Measurements from ENCODE around the gene TMEM35A.
"Not testable (repeated sequence)": the region's sequence is repeated elsewhere in the genome, so short reads cannot be mapped to it uniquely, and the experiment has no call there.

The TMEM35A gene, protein sequence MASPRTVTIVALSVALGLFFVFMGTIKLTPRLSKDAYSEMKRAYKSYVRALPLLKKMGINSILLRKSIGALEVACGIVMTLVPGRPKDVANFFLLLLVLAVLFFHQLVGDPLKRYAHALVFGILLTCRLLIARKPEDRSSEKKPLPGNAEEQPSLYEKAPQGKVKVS

DNA sequence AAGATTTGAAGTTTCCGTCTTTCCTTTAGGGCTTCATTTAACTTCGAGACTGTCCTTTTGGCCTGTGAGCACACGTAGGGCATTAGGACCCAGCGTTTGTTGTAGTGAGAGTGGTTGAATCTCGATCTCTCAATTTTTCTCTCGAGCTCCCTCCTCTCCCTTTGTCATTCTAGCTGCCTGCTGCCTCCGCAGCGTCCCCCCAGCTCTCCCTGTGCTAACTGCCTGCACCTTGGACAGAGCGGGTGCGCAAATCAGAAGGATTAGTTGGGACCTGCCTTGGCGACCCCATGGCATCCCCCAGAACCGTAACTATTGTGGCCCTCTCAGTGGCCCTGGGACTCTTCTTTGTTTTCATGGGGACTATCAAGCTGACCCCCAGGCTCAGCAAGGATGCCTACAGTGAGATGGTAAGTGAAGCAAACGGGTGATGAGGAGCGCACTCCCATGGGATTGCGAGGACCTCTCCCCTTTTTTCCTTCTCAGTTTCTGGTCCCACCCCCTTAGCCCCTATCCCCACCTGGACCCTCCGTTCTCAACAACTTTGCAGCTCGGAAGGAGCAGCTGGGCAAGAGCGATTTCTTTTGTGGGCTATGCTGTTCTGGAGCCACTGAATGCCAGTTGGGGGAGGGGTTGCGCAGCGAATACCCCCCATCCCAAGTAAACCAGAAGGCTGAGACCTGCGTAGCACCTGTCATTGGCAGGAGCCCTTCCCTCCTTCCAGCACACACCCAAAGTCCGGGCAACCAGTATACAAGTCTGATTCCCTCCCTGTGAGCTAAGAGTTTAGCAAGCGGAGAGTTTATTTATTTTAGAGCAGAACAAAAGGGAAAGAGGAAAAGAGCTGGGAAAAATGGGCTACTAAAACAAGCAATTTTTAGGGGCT lies at the start of gene TMEM35A:
Gene TMEM35A, plus strand, starts transcription at position 164 of the 883 bp plus-strand sequence. Its CDS starts 124 bp downstream, at position 288.
- no peak for DNase-seq (ENCODE audit: low spot score)

DNA sequence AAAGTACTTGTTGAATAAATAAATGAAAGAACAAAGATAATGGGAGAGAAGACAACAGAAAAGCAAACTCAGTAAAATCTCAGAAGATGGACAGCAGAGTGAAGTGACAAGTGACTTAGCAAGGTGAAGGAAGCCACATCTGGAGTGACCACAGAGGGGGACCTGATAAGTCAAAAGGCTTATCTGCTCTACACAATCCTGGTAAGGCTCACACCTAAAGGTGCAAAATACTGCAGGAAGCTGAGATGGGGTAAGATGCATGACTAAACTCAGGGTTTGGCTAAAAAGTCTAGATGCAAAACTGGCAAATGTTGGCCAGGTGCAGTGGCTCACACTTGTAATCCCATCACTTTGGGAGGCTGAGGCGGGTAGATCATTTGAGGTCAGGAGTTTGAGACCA lies 49.0 kb upstream of the TMEM35A start:
- DNase-seq (ENCODE audit: low spot score) = no peak

GRCh38 chrX:101037231-101037630 lies 41.4 kb upstream of the TMEM35A start:
- DNase-seq (ENCODE audit: low spot score) = no peak

GRCh38 chrX:101040197-101040596 lies 38.5 kb upstream of the TMEM35A start:
- DNase-seq (ENCODE audit: low spot score) = no peak

DNA sequence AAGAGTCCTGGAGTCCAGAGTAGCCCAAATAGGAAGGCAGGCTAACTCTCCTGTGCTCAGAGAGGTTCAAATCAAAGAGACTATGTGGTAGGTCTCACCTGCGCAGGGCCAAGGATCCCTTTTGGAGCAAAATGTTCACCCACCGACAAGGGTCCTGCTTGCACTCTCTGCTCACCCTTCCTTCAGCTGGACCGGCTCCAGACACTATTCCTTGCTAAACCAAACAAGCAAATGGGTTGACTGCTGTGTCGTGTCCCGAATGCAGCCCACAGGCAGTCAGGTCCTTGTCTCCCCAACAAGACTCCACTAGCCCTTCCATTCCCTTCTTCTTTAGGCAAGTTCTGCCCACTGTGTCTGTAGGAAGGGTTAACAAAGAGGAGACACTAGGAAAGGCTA lies 27.5 kb upstream of the TMEM35A start:
- no peak for DNase-seq (ENCODE audit: low spot score)

GRCh38 chrX:101051549-101052302 lies 27.0 kb upstream of the TMEM35A start, which contains the start of gene TRMT2B:
TSS of gene TRMT2B (minus strand) at chrX:101052111. CDS start at chrX:101042289, 9,822 bp downstream.
- peak; percentile 51 for DNase-seq (ENCODE audit: low spot score)

DNA sequence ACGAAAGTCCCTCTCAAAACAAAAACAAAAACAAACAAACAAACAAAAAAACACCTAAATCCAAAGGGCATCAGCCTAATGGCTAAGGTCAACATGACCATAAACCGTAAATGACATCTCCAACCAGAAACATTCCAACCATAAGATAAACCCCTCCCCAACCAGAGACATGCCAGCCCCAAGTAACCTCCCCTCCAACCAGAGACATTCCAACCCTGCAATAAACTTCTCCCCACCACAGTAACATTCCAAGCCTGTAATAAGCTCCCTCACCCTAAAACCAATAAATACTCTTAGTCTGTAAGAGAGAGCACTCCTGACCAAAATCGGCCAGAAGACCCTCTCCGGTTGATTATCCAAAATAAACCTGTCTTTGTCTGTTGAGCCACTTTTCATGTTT lies 22.1 kb upstream of the TMEM35A start:
- not testable (repeated sequence) for DNase-seq (ENCODE audit: low spot score)

- no peak for DNase-seq (ENCODE audit: low spot score)
These were observed 21.5 kb upstream of the TMEM35A start for GRCh38 chrX:101057093-101057714.

DNA sequence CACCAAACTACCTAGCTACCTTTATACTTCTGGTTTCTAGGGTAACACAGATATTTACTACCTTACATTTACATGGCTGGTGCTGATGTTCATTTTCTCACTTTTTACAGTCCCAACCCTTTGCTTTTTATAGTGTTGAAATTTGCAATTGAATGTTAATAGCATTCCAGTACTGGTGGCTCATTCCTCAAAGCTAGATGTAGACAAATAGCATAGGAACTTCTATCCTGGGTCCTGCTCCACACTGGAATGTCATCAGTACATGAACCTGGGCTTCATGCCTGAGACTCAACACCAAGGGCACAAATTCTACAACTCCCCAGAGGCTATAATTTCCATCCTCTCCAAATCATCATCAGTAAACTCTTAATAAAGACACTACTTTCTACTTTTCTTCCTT lies 16.5 kb upstream of the TMEM35A start:
- DNase-seq (ENCODE audit: low spot score) = no peak

DNA sequence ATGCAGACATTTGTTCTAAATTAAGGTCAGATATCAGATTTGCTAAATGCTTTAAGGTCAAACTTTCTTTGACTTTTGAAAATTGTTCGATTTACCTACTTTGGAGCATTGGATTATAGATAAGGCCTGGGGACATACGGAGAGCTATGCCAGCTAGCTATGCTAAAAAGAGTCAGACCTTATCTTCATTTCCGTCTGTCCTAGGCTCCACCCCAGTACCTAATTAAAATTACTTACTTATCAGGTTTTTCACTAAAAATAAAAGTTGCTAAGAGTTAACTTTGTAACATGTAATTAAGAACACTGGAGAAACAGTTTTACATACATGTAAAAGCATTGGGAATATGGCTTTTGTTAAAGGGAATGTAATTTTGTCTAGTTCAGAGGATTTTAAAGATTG lies 7.1 kb upstream of the TMEM35A start:
- no peak for DNase-seq (ENCODE audit: low spot score)

DNA sequence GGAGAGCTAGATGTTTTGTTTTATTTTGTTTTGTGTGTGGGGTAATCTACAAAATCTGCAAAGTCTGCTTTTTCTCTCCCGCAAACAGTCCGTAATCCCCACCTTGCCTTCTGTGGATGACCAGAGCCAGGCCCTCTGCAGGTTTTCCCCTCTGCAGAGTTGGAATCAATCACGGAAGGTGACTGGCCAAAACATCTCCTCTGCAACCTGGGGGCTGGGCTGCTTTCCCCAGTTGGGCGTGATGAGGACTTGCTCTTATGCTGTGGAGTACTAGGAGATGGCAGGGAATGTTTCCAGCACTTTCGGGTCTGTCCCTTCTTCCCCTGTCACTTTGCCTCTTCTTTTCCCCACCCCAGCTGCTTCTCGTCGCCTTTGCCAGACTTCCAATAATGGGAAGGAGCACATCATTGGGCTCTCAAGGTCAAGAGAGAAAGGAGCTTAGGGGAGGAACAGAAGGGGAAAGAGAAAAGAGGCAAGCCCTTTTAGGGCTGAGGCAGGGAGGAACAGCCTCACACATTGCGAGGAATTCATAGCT lies 1.1 kb downstream of the TMEM35A start:
- no peak for DNase-seq (ENCODE audit: low spot score)

DNA sequence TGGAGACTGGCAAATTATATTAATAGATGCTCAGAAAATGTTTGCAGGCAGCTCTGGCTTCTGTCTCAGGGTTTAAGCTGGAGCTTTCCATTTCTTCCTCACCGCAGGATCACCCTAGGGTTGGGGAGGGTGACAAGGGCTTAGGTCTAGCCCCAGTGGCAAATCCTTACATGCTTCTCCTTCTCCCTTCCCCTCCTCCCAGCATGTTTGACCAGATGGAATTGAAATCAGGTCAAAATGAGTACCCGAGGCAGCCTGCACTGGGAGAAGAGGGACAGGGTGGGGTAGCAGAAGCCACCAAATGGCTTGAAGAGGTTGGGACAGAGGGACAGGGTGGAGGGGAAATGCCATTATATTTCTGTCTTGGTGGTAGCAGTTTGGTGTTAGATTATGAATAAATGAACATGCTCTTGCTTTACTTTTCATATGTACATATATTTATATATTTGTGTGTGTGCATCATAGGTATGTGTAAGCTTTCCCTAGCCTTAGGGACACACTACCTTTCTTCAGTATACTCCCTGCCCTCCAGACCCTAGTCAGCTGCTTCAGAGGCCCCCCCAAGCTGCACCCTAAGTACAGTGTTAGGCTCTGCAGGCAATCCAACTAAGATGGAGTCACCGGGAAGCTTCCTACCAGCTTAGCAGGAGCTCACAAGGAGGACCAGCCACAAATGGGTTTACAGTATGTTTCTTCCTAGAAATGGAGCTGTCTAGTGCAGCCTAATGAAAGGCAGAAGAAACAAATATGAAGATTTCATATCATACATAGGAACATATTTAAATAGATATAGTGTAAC lies 1.8 kb downstream of the TMEM35A start:
- no peak for DNase-seq (ENCODE audit: low spot score)

GRCh38 chrX:101081231-101081630 lies 2.6 kb downstream of the TMEM35A start:
- no peak for DNase-seq (ENCODE audit: low spot score)

- no peak for DNase-seq (ENCODE audit: low spot score)
These were observed 13.1 kb downstream of the TMEM35A start for GRCh38 chrX:101091817-101092216.

GRCh38 chrX:101097546-101098453 lies 19.1 kb downstream of the TMEM35A start, which contains the start of gene CENPI:
TSS of gene CENPI (plus strand) at chrX:101098204. CDS start at chrX:101101071, 2,867 bp downstream.
- DNase-seq (ENCODE audit: low spot score) = peak; percentile 91

GRCh38 chrX:101108284-101108683 lies 29.6 kb downstream of the TMEM35A start:
- DNase-seq (ENCODE audit: low spot score) = no peak

DNA sequence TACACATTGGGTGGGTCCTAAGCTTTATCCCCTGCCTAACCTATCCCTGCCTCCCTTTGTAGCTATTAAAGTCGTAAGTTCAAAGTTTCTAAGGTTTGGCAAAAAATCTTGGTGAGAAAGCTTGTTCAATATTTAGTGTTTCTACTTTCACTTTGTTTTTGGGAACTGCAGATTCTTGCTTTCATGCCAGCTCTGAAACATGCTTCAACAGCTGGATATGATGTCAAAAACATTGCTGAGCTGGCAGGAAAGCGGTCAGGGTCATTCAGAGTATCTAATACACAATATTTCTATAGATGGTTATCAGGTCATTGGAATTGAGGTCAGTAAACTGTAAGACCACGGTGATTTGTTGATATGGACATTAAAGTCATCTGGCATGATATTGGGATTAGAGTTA lies 39.0 kb downstream of the TMEM35A start:
- DNase-seq (ENCODE audit: low spot score) = no peak

DNA sequence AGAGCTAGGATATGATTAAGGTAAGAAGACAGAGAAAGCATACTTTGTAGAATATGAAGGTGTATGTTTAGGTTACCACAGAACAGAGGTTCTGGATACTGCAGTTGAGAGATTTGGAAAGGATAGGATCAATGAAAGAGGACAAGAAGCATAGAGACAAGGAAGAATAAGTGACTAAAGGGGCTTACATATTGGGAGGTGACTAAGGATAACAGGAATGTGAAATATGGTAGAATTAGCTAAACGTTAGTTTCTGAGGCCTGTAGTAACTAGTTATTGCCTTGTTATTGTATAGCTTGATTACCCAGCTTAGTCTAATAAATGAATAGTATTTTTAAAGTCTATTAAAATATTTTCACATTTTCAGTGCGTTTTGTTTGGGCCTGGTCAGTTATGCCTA lies 57.6 kb downstream of the TMEM35A start:
- DNase-seq (ENCODE audit: low spot score) = no peak
